ENCODE measurements around the gene TOP3A. TPM values are rescaled to one million over a fixed set of nuclear protein-coding genes. Genes with fewer than 3 reads are reported as not detected.

The TOP3A gene
- polyA plus RNA-seq, 1 donor (not counting 4 experiments of a cell fraction or from before 2014, with no cell fraction given), result 11.6 TPM

- Histone ChIP-seq H3K27me3 (ENCODE audit: control insufficient read depth, extremely low read depth, insufficient read depth, low read length) (no peaks in the 10 kb centered on the region), H3K79me2 (ENCODE audit: control insufficient read depth, insufficient read depth, low read length) (peaks cover 33% of the 10 kb centered on the region), H3K4me2 (ENCODE audit: control insufficient read depth, extremely low read depth, insufficient read depth, low read depth, low read length) (no peak overlapping the region), H4K20me1 (ENCODE audit: control insufficient read depth, extremely low read depth, insufficient read depth, low read length) (no peaks in the 10 kb centered on the region), H3K36me3 (ENCODE audit: control insufficient read depth in 2 of 2, extremely low read depth in 1 of 2, insufficient read depth in 2 of 2, low read length in 2 of 2) (peaks cover 16 to 20% of the 10 kb centered on the region in 2 experiments), H2AFZ (ENCODE audit: control insufficient read depth, low read length) (no peak overlapping the region), H3K9me1 (ENCODE audit: control insufficient read depth, extremely low read depth, insufficient read depth, low read length) (no peaks in the 10 kb centered on the region), H3K9me3 (ENCODE audit: control insufficient read depth, low read depth, low read length) (no peaks in the 10 kb centered on the region), H3K9ac (ENCODE audit: control insufficient read depth, extremely low read depth, insufficient read depth, low read length) (no peak overlapping the region), H3K27ac (ENCODE audit: control insufficient read depth, insufficient read depth, low read length) (no peak overlapping the region), H3K4me3 (ENCODE audit: control insufficient read depth in 2 of 3, extremely low read depth in 1 of 3, insufficient read depth in 2 of 3, low read depth in 1 of 3, low read length in 3 of 3) (no peak overlapping the region), H3K4me1 (ENCODE audit: control insufficient read depth, extremely low read depth, insufficient read depth, low read length) (peaks cover 18% of the 10 kb centered on the region)
- dilution Hi-C loops (cut with MboI; ENCODE audit: extremely low pct_ligation_motif_present, low sequenced_read_pairs), result no loop called here
- TF ChIP-seq CTCF (optimal IDR thresholded peaks at IDR 0.05 in 1 of 3, IDR thresholded peaks at IDR 0.05 in 1 of 3, conservative IDR thresholded peaks at IDR 0.05 in 1 of 3; ENCODE audit: extremely low read depth in 1 of 3, insufficient read depth in 2 of 3, low read length in 3 of 3) (no peak), EZH2 (IDR thresholded peaks at IDR 0.05; ENCODE audit: low read length) (no peak)
- DNase-seq (ENCODE audit: low read depth, low spot score) (no peak), FAIRE-seq (no peak)
Observed at GRCh38 chr17:18231164-18231563, 83.6 kb downstream of the TOP3A start.

GRCh38 chr17:18230288-18231141 lies 84.3 kb downstream of the TOP3A start:
- no peak overlapping the region for H3K27ac ChIP-seq (ENCODE audit: control insufficient read depth, insufficient read depth, low read length)
- H3K36me3 ChIP-seq (ENCODE audit: control insufficient read depth in 2 of 2, extremely low read depth in 1 of 2, insufficient read depth in 2 of 2, low read length in 2 of 2), result peaks cover 16 to 20% of the 10 kb centered on the region in 2 experiments
- H3K9me3 ChIP-seq (ENCODE audit: control insufficient read depth, low read depth, low read length), result no peaks in the 10 kb centered on the region
- no peak overlapping the region for H3K4me3 ChIP-seq (ENCODE audit: control insufficient read depth in 2 of 3, extremely low read depth in 1 of 3, insufficient read depth in 2 of 3, low read depth in 1 of 3, low read length in 3 of 3)
- H3K4me1 ChIP-seq (ENCODE audit: control insufficient read depth, extremely low read depth, insufficient read depth, low read length), result peaks cover 11% of the 10 kb centered on the region
- no peak for FAIRE-seq
- peaks cover 37% of the 10 kb centered on the region for H3K79me2 ChIP-seq (ENCODE audit: control insufficient read depth, insufficient read depth, low read length)
- no peaks in the 10 kb centered on the region for H3K9me1 ChIP-seq (ENCODE audit: control insufficient read depth, extremely low read depth, insufficient read depth, low read length)
- DNase-seq (ENCODE audit: low read depth, low spot score), result no peak
- H2AFZ ChIP-seq (ENCODE audit: control insufficient read depth, low read length), result no peak overlapping the region
- no peaks in the 10 kb centered on the region for H3K27me3 ChIP-seq (ENCODE audit: control insufficient read depth, extremely low read depth, insufficient read depth, low read length)
- H3K4me2 ChIP-seq (ENCODE audit: control insufficient read depth, extremely low read depth, insufficient read depth, low read depth, low read length), result no peak overlapping the region
- no peak overlapping the region for H3K9ac ChIP-seq (ENCODE audit: control insufficient read depth, extremely low read depth, insufficient read depth, low read length)
- H4K20me1 ChIP-seq (ENCODE audit: control insufficient read depth, extremely low read depth, insufficient read depth, low read length), result no peaks in the 10 kb centered on the region
- dilution Hi-C loops (cut with MboI; ENCODE audit: extremely low pct_ligation_motif_present, low sequenced_read_pairs), result no loop called here
- no peak for TF ChIP-seq CTCF (optimal IDR thresholded peaks at IDR 0.05 in 1 of 3, IDR thresholded peaks at IDR 0.05 in 1 of 3, conservative IDR thresholded peaks at IDR 0.05 in 1 of 3; ENCODE audit: extremely low read depth in 1 of 3, insufficient read depth in 2 of 3, low read length in 3 of 3)
- TF ChIP-seq EZH2 (IDR thresholded peaks at IDR 0.05; ENCODE audit: low read length), result no peak

Data from keratinocyte (primary cell).